GM23338 (cell line): ENCODE results near the gene CLEC17A. TPM values are rescaled to one million over a fixed set of nuclear protein-coding genes. Genes with fewer than 3 reads are reported as not detected.

Experiments
- ATAC-seq: fragments of 200-7000 bp; cut with Tn5 transposase; 3 replicates; pipeline ENCODE4 v1.9.1; 2020
- DNase-seq: peaks from one replicate; pipeline ENCODE4 v3.0.0-alpha.2; 2015; ENCODE audit warnings: low spot score
- H2AFZ ChIP-seq: fragments of 200-600 bp; sonication (generic); 2 replicates; pipeline ENCODE4 v1.8.0; 2016; ENCODE audit warnings: antibody characterized with exemption, mild to moderate bottlenecking, moderate library complexity
- H3F3A ChIP-seq: fragments of 200-600 bp; sonication (generic); replicated peaks from 2 replicates; pipeline ENCODE4 v1.8.0; 2017; ENCODE audit warnings: antibody characterized with exemption, mixed run types, low read depth
- H3K27ac ChIP-seq: fragments of 200-600 bp; sonication (generic); 2 replicates; pipeline ENCODE4 v1.6.1; 2016; ENCODE audit warnings: low read depth
- H3K27me3 ChIP-seq: fragments of 200-600 bp; sonication (generic); 2 replicates; pipeline ENCODE4 v1.8.0; 2016; ENCODE audit warnings: mild to moderate bottlenecking, mixed run types, moderate library complexity; ENCODE audit not compliant: insufficient read depth
- H3K36me3 ChIP-seq: fragments of 200-600 bp; sonication (generic); 2 replicates; pipeline ENCODE4 v1.8.0; 2016; ENCODE audit warnings: mild to moderate bottlenecking; ENCODE audit not compliant: insufficient read depth
- H3K4me1 ChIP-seq: fragments of 200-600 bp; sonication (generic); 2 replicates; pipeline ENCODE4 v1.8.0; 2016; ENCODE audit warnings: mild to moderate bottlenecking, moderate library complexity; ENCODE audit not compliant: insufficient read depth
- H3K4me2 ChIP-seq: fragments of 200-600 bp; sonication (generic); 2 replicates; pipeline ENCODE4 v1.7.1; 2017; ENCODE audit warnings: mixed run types
- H3K4me3 ChIP-seq: fragments of 200-600 bp; sonication (generic); 2 replicates; pipeline ENCODE4 v1.6.1; 2016; ENCODE audit warnings: mixed run types
- H3K79me2 ChIP-seq: fragments of 200-600 bp; sonication (generic); replicated peaks from 2 replicates; pipeline ENCODE4 v1.8.0; 2017; ENCODE audit warnings: mild to moderate bottlenecking; ENCODE audit not compliant: insufficient read depth
- H3K9me2 ChIP-seq: fragments of 200-600 bp; sonication (generic); 2 replicates; pipeline ENCODE4 v1.8.0; 2017; ENCODE audit not compliant: insufficient read depth
- H4K20me1 ChIP-seq: fragments of 200-600 bp; sonication (generic); replicated peaks from 2 replicates; pipeline ENCODE4 v1.8.0; 2017; ENCODE audit warnings: mild to moderate bottlenecking; ENCODE audit not compliant: insufficient read depth
- H3K27ac Mint-ChIP-seq: 2 replicates; pipeline ENCODE4 v1.8.0; 2020; ENCODE audit warnings: inconsistent platforms, mild to moderate bottlenecking, moderate library complexity, mixed read lengths
- H3K27me3 Mint-ChIP-seq: 3 replicates; pipeline ENCODE4 v1.8.0; 2022; ENCODE audit warnings: low read depth, mild to moderate bottlenecking, moderate library complexity, mixed read lengths, inconsistent platforms; ENCODE audit not compliant: insufficient read depth, poor library complexity
- H3K36me3 Mint-ChIP-seq: 3 replicates; pipeline ENCODE4 v1.8.0; 2021; ENCODE audit warnings: low read depth, mild to moderate bottlenecking, inconsistent platforms, moderate library complexity, mixed read lengths
- H3K4me1 Mint-ChIP-seq: 3 replicates; pipeline ENCODE4 v1.8.0; 2020; ENCODE audit warnings: mild to moderate bottlenecking, inconsistent platforms, mixed read lengths
- H3K4me3 Mint-ChIP-seq: 3 replicates; pipeline ENCODE4 v1.8.0; 2021; ENCODE audit warnings: moderate library complexity, mild to moderate bottlenecking, inconsistent platforms, mixed read lengths
- H3K9me3 Mint-ChIP-seq: 3 replicates; pipeline ENCODE4 v1.8.0; 2020; ENCODE audit warnings: moderate library complexity, mild to moderate bottlenecking, inconsistent platforms, mixed read lengths
- CREB1 ChIP-seq: fragments of 250-450 bp; sonication (Bioruptor Pico); IDR thresholded peaks from 2 replicates; pipeline ENCODE4 v1.5.0; 2020; ENCODE audit warnings: low read depth, mild to moderate bottlenecking, moderate library complexity
- CTCF ChIP-seq, 2 experiments: fragments of 200-600 bp in 1 of 2; sonication (generic) in 1 of 2; conservative IDR thresholded peaks; 2 replicates each; pipeline versions ENCODE4 v1.5.1 to v1.6.1; 2016 to 2017; ENCODE audit warnings: antibody characterized with exemption in 2 of 2, low read depth in 2 of 2, mild to moderate bottlenecking in 2 of 2, moderate library complexity in 1 of 2
- ETS1 ChIP-seq: IDR thresholded peaks from 2 replicates; pipeline ENCODE4 v1.6.1; 2016; ENCODE audit warnings: antibody characterized with exemption
- EZH2 ChIP-seq: fragments of 200-600 bp; sonication (generic); IDR thresholded peaks from one replicate; pipeline ENCODE4 v1.8.0; 2017; ENCODE audit warnings: antibody characterized with exemption, mild to moderate bottlenecking, low read depth; ENCODE audit not compliant: unreplicated experiment
- EZH2phosphoT487 ChIP-seq: fragments of 200-600 bp; sonication (generic); IDR thresholded peaks from one replicate; pipeline ENCODE4 v1.8.1; 2018; ENCODE audit warnings: antibody characterized with exemption; ENCODE audit not compliant: unreplicated experiment
- JUNB ChIP-seq: IDR thresholded peaks from one replicate; pipeline ENCODE4 v1.6.1; 2016; ENCODE audit warnings: antibody characterized with exemption; ENCODE audit not compliant: unreplicated experiment
- NANOG ChIP-seq: IDR thresholded peaks from 2 replicates; pipeline ENCODE4 v1.6.1; 2016; ENCODE audit warnings: antibody characterized with exemption, borderline replicate concordance
- POLR2AphosphoS5 ChIP-seq: IDR thresholded peaks from 2 replicates; pipeline ENCODE4 v1.6.1; 2016; ENCODE audit warnings: antibody characterized with exemption, low read depth
- STAT1 ChIP-seq: IDR thresholded peaks from one replicate; pipeline ENCODE4 v1.6.1; 2016; ENCODE audit warnings: antibody characterized with exemption; ENCODE audit not compliant: unreplicated experiment
- ZNF114 ChIP-seq: fragments of 250-450 bp; sonication (Bioruptor Pico); IDR thresholded peaks from 2 replicates; pipeline ENCODE4 v1.5.0; 2020; ENCODE audit warnings: mild to moderate bottlenecking, moderate library complexity
- ZNF331 ChIP-seq: fragments of 250-450 bp; sonication (Bioruptor Pico); IDR thresholded peaks from 2 replicates; pipeline ENCODE4 v1.5.0; 2020; ENCODE audit warnings: low read depth, mild to moderate bottlenecking, moderate library complexity
- ZNF462 ChIP-seq: fragments of 250-450 bp; sonication (Bioruptor Pico); IDR thresholded peaks from 2 replicates; pipeline ENCODE4 v1.5.0; 2020; ENCODE audit warnings: mild to moderate bottlenecking, moderate library complexity
- long read RNA-seq: library from polyadenylated mRNA; unstranded; transcript quantifications from one replicate; pipeline ENCODE4 v2.0.0, GENCODE V29; 2020; ENCODE audit not compliant: unreplicated experiment
- polyA plus RNA-seq: library from polyadenylated mRNA; unstranded; fragments of >200 nt; fragmentation: Nextera tagmentation; extraction: Ambion mirVana; gene quantifications from 2 replicates; pipeline ENCODE4 v1.2.1, GENCODE V29; 2016
- total RNA-seq: library from RNA; depleted of rRNA; stranded (reverse); fragments of >200 nt; shearing (Covaris generic); gene quantifications from 2 replicates; pipeline ENCODE4 v1.2.3, GENCODE V29; 2014; rRNA removed
- TF ChIP-seq, protein P1 (sequence below): IDR thresholded peaks from one replicate; pipeline ENCODE4 v1.6.1; 2018; ENCODE audit warnings: antibody characterized with exemption; ENCODE audit not compliant: unreplicated experiment

Gene CLEC17A
- 0.17 TPM in 1 of 2 replicates, not detected in the other for total RNA-seq
- 0.21 TPM in 1 of 2 replicates, not detected in the other for polyA plus RNA-seq
- long read RNA-seq = 0 reads

DNA sequence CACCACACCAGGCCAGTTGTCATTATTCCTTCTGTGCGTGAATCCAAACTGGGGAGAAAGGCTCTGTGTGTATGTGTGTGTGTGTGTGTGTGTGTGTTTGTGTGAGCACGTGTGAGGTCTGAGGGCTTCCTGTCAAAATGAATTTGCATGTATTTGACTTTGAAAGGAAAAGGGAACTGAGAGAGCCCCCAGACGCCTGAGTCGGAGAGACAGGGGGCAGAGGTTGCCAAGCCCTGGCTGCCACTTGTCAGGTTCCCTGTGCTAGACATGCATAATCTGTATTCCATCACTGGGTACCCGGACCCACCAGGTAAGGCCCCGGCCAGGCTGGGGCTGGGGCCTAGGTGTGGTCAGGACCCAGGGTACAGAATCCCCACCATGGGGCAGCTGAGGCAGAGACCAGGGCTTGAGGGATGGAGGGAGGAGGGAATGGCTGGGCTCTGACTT, at the start of gene CLEC17A:
CLEC17A (plus strand) TSS at position 191 of the 447 bp plus-strand sequence; CDS start at position 268, 77 bp downstream.
- Mint-ChIP-seq H3K36me3 (peaks cover 11% of the 10 kb centered on the region; the same call in 2 of the 3 replicates), H3K9me3 (peaks cover 56% of the 10 kb centered on the region), H3K4me1 (no peaks in the 10 kb centered on the region), H3K27me3 (peaks cover 1% of the 10 kb centered on the region), H3K27ac (no peak within 1 kb of the TSS), H3K4me3 (no peak within 1 kb of the TSS)
- H3K4me1 ChIP-seq = no peaks in the 10 kb centered on the region; the same call in 1 of the 2 replicates
- no peaks in the 10 kb centered on the region for H3K27me3 ChIP-seq
- H3K9me2 ChIP-seq = no peaks in the 10 kb centered on the region
- H3K79me2 ChIP-seq = no peaks in the 10 kb centered on the region
- H4K20me1 ChIP-seq = no peaks in the 10 kb centered on the region
- H3K36me3 ChIP-seq = no peaks in the 10 kb centered on the region
- no peak within 1 kb of the TSS for H3K4me2 ChIP-seq
- no peaks in the 10 kb centered on the region for H3F3A ChIP-seq
- no peak for DNase-seq
- H3K4me3 ChIP-seq = no peak within 1 kb of the TSS
- no peak within 1 kb of the TSS for H2AFZ ChIP-seq
- H3K27ac ChIP-seq = no peak within 1 kb of the TSS
- no peak for ATAC-seq
- TF ChIP-seq ZNF114 (CRISPR knock-in tag) = no peak
- TF ChIP-seq, protein P1, sequence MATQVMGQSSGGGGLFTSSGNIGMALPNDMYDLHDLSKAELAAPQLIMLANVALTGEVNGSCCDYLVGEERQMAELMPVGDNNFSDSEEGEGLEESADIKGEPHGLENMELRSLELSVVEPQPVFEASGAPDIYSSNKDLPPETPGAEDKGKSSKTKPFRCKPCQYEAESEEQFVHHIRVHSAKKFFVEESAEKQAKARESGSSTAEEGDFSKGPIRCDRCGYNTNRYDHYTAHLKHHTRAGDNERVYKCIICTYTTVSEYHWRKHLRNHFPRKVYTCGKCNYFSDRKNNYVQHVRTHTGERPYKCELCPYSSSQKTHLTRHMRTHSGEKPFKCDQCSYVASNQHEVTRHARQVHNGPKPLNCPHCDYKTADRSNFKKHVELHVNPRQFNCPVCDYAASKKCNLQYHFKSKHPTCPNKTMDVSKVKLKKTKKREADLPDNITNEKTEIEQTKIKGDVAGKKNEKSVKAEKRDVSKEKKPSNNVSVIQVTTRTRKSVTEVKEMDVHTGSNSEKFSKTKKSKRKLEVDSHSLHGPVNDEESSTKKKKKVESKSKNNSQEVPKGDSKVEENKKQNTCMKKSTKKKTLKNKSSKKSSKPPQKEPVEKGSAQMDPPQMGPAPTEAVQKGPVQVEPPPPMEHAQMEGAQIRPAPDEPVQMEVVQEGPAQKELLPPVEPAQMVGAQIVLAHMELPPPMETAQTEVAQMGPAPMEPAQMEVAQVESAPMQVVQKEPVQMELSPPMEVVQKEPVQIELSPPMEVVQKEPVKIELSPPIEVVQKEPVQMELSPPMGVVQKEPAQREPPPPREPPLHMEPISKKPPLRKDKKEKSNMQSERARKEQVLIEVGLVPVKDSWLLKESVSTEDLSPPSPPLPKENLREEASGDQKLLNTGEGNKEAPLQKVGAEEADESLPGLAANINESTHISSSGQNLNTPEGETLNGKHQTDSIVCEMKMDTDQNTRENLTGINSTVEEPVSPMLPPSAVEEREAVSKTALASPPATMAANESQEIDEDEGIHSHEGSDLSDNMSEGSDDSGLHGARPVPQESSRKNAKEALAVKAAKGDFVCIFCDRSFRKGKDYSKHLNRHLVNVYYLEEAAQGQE = no peak
- TF ChIP-seq CTCF (conservative IDR thresholded peaks at IDR 0.05; ENCODE audit: low read depth in 2 of 2) = no peak
- TF ChIP-seq ZNF462 (CRISPR knock-in tag) = no peak
- TF ChIP-seq ETS1 = no peak
- TF ChIP-seq POLR2AphosphoS5 = no peak
- no peak for TF ChIP-seq JUNB
- no peak for TF ChIP-seq EZH2phosphoT487
- no peak for TF ChIP-seq CREB1 (CRISPR knock-in tag)
- TF ChIP-seq STAT1 = no peak
- TF ChIP-seq NANOG = no peak
- TF ChIP-seq ZNF331 = no peak
- TF ChIP-seq EZH2 = no peak
